Measurements from ENCODE around the gene PHF21B.

DNA sequence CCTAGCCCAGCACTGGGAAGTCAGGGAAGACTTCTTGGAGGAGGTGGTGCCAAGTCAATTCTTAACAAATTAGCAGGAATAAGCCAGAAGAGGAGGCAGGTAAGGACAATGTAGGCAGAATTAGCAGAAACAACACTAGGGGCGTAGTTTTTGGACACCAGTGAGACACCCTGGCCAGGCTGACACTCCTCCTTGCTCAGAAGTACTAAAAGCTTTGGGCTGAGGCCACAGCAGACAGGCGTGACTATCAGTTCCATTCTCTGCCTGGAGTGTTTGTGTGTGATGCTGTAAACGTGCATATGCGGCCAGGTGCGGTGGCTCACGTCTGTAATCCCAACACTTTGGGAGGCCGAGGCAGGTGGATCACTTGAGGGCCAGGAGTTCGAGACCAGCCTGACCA lies 36.0 kb downstream of the PHF21B start:
- TF ChIP-seq, protein P1, sequence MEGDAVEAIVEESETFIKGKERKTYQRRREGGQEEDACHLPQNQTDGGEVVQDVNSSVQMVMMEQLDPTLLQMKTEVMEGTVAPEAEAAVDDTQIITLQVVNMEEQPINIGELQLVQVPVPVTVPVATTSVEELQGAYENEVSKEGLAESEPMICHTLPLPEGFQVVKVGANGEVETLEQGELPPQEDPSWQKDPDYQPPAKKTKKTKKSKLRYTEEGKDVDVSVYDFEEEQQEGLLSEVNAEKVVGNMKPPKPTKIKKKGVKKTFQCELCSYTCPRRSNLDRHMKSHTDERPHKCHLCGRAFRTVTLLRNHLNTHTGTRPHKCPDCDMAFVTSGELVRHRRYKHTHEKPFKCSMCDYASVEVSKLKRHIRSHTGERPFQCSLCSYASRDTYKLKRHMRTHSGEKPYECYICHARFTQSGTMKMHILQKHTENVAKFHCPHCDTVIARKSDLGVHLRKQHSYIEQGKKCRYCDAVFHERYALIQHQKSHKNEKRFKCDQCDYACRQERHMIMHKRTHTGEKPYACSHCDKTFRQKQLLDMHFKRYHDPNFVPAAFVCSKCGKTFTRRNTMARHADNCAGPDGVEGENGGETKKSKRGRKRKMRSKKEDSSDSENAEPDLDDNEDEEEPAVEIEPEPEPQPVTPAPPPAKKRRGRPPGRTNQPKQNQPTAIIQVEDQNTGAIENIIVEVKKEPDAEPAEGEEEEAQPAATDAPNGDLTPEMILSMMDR (optimal IDR thresholded peaks at IDR 0.05 in 1 of 3, IDR thresholded peaks at IDR 0.05 in 1 of 3, conservative IDR thresholded peaks at IDR 0.05 in 1 of 3; ENCODE audit: extremely low read depth in 1 of 3, insufficient read depth in 2 of 3, low read length in 3 of 3): no peak
- TF ChIP-seq EZH2 (IDR thresholded peaks at IDR 0.05; ENCODE audit: low read length): no peak

Measured in keratinocyte (primary cell).